Neural progenitor cell (in vitro differentiated cells): ENCODE results near the gene CXCL17. TPM values are rescaled to one million over a fixed set of nuclear protein-coding genes. Genes with fewer than 3 reads are reported as not detected.
A peak's percentile ranks its signal among the peaks of the same experiment; 100 is the strongest.

Experiments
- DNase-seq: peaks from one replicate; pipeline ENCODE4 v3.0.0-alpha.2; 2016; ENCODE audit warnings: low spot score
- H2AFZ ChIP-seq: fragments of 200-600 bp; sonication (generic); replicated peaks from 2 replicates; pipeline ENCODE4 v1.6.1; 2016; ENCODE audit warnings: antibody characterized with exemption
- H3F3A ChIP-seq: fragments of 200-600 bp; sonication (generic); 2 replicates; pipeline ENCODE4 v1.6.1; 2016; ENCODE audit warnings: antibody characterized with exemption, low read depth
- H3K27ac ChIP-seq: fragments of 200-600 bp; sonication (generic); 2 replicates; pipeline ENCODE4 v1.5.1; 2016; ENCODE audit warnings: mild to moderate bottlenecking
- H3K27me3 ChIP-seq: fragments of 200-600 bp; sonication (generic); 2 replicates; pipeline ENCODE4 v1.6.1; 2016; ENCODE audit warnings: mild to moderate bottlenecking, moderate library complexity
- H3K36me3 ChIP-seq: fragments of 200-600 bp; sonication (generic); 2 replicates; pipeline ENCODE4 v1.5.1; 2016
- H3K4me1 ChIP-seq: fragments of 200-600 bp; sonication (generic); 2 replicates; pipeline ENCODE4 v1.6.1; 2016; ENCODE audit warnings: mixed run types
- H3K4me2 ChIP-seq: fragments of 200-600 bp; sonication (generic); 2 replicates; pipeline ENCODE4 v1.6.1; 2016
- H3K4me3 ChIP-seq: fragments of 200-600 bp; sonication (generic); 2 replicates; pipeline ENCODE4 v1.5.1; 2016
- H3K79me2 ChIP-seq: fragments of 200-600 bp; sonication (generic); 2 replicates; pipeline ENCODE4 v1.6.1; 2016; ENCODE audit warnings: low read depth
- H3K9ac ChIP-seq: fragments of 200-600 bp; sonication (generic); 2 replicates; pipeline ENCODE4 v1.6.1; 2016
- H3K9me3 ChIP-seq: fragments of 200-600 bp; sonication (generic); 2 replicates; pipeline ENCODE4 v1.5.1; 2016; ENCODE audit warnings: low read depth
- H4K20me1 ChIP-seq: fragments of 200-600 bp; sonication (generic); 2 replicates; pipeline ENCODE4 v1.6.1; 2016; ENCODE audit warnings: low read depth
- H3K27ac Mint-ChIP-seq: 3 replicates; pipeline ENCODE4 v1.8.0; 2021; ENCODE audit warnings: mixed read lengths
- H3K27me3 Mint-ChIP-seq: 2 replicates; pipeline ENCODE4 v1.8.0; 2022; ENCODE audit warnings: low read depth, mild to moderate bottlenecking, inconsistent platforms, moderate library complexity, mixed read lengths; ENCODE audit not compliant: insufficient read depth
- H3K36me3 Mint-ChIP-seq: 3 replicates; pipeline ENCODE4 v1.8.0; 2021; ENCODE audit warnings: mixed read lengths
- H3K4me1 Mint-ChIP-seq: 3 replicates; pipeline ENCODE4 v1.8.0; 2021; ENCODE audit warnings: mixed read lengths
- H3K4me3 Mint-ChIP-seq: 3 replicates; pipeline ENCODE4 v1.8.0; 2021; ENCODE audit warnings: mild to moderate bottlenecking, moderate library complexity, mixed read lengths
- H3K9me3 Mint-ChIP-seq: 3 replicates; pipeline ENCODE4 v1.8.0; 2020; ENCODE audit warnings: mixed read lengths
- EZH2 ChIP-seq: fragments of 200-600 bp; sonication (generic); IDR thresholded peaks from 2 replicates; pipeline ENCODE4 v1.6.1; 2017; ENCODE audit warnings: antibody characterized with exemption, mild to moderate bottlenecking, moderate library complexity
- EZH2phosphoT487 ChIP-seq: fragments of 200-600 bp; sonication (generic); IDR thresholded peaks from 2 replicates; pipeline ENCODE4 v1.6.1; 2017; ENCODE audit warnings: antibody characterized with exemption
- total RNA-seq: library from RNA; depleted of rRNA; stranded (reverse); fragments of >200 nt; gene quantifications from 2 replicates; pipeline ENCODE4 v1.2.3, GENCODE V29; 2015; ENCODE audit warnings: low replicate concordance
- TF ChIP-seq, protein P1 (sequence below): fragments of 200-600 bp; sonication (generic); IDR thresholded peaks from 2 replicates; pipeline ENCODE4 v1.5.1; 2017; ENCODE audit warnings: antibody characterized with exemption, mild to moderate bottlenecking

Gene CXCL17
- total RNA-seq, 1 donor from 2014 or later: not detected

GRCh38 chr19:42406111-42406510, 36.6 kb downstream of the CXCL17 start:
- Histone ChIP-seq H2AFZ (no peak overlapping the region), H3K36me3 (no peaks in the 10 kb centered on the region), H3K4me2 (no peak overlapping the region), H3K9ac (no peak overlapping the region), H3K27ac (no peak overlapping the region), H3K27me3 (peaks cover 5% of the 10 kb centered on the region), H3K4me3 (no peak overlapping the region), H3F3A (peaks cover 10% of the 10 kb centered on the region), H3K4me1 (peaks cover 7% of the 10 kb centered on the region), H3K79me2 (no peaks in the 10 kb centered on the region), H3K9me3 (no peaks in the 10 kb centered on the region), H4K20me1 (peaks cover 78% of the 10 kb centered on the region)
- Mint-ChIP-seq H3K27ac (no peak overlapping the region), H3K9me3 (no peaks in the 10 kb centered on the region), H3K36me3 (peaks cover 11% of the 10 kb centered on the region), H3K27me3 (peaks cover 8% of the 10 kb centered on the region), H3K4me1 (peaks cover 15% of the 10 kb centered on the region), H3K4me3 (no peak overlapping the region)
- DNase-seq: no peak
- TF ChIP-seq EZH2 (no peak), EZH2phosphoT487 (no peak)
- TF ChIP-seq, protein P1, sequence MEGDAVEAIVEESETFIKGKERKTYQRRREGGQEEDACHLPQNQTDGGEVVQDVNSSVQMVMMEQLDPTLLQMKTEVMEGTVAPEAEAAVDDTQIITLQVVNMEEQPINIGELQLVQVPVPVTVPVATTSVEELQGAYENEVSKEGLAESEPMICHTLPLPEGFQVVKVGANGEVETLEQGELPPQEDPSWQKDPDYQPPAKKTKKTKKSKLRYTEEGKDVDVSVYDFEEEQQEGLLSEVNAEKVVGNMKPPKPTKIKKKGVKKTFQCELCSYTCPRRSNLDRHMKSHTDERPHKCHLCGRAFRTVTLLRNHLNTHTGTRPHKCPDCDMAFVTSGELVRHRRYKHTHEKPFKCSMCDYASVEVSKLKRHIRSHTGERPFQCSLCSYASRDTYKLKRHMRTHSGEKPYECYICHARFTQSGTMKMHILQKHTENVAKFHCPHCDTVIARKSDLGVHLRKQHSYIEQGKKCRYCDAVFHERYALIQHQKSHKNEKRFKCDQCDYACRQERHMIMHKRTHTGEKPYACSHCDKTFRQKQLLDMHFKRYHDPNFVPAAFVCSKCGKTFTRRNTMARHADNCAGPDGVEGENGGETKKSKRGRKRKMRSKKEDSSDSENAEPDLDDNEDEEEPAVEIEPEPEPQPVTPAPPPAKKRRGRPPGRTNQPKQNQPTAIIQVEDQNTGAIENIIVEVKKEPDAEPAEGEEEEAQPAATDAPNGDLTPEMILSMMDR: no peak

- Histone ChIP-seq H3K4me3 (no peak overlapping the region), H3K27me3 (peaks cover 5% of the 10 kb centered on the region), H3K36me3 (no peaks in the 10 kb centered on the region), H3K4me1 (peaks cover 7% of the 10 kb centered on the region), H2AFZ (no peak overlapping the region), H3K4me2 (no peak overlapping the region), H3K79me2 (no peaks in the 10 kb centered on the region), H3K9ac (no peak overlapping the region), H3K27ac (no peak overlapping the region), H4K20me1 (peaks cover 56% of the 10 kb centered on the region), H3K9me3 (no peaks in the 10 kb centered on the region), H3F3A (peaks cover 19% of the 10 kb centered on the region)
- Mint-ChIP-seq H3K36me3 (peaks cover 12% of the 10 kb centered on the region), H3K4me3 (no peak overlapping the region), H3K27me3 (peaks cover 9% of the 10 kb centered on the region), H3K9me3 (no peaks in the 10 kb centered on the region), H3K27ac (no peak overlapping the region), H3K4me1 (peaks cover 23% of the 10 kb centered on the region)
- DNase-seq: no peak
- no peak for TF ChIP-seq EZH2
- TF ChIP-seq EZH2phosphoT487: no peak
- TF ChIP-seq, protein P1: no peak
These were observed 39.2 kb downstream of the CXCL17 start for GRCh38 chr19:42403586-42403985.

DNA sequence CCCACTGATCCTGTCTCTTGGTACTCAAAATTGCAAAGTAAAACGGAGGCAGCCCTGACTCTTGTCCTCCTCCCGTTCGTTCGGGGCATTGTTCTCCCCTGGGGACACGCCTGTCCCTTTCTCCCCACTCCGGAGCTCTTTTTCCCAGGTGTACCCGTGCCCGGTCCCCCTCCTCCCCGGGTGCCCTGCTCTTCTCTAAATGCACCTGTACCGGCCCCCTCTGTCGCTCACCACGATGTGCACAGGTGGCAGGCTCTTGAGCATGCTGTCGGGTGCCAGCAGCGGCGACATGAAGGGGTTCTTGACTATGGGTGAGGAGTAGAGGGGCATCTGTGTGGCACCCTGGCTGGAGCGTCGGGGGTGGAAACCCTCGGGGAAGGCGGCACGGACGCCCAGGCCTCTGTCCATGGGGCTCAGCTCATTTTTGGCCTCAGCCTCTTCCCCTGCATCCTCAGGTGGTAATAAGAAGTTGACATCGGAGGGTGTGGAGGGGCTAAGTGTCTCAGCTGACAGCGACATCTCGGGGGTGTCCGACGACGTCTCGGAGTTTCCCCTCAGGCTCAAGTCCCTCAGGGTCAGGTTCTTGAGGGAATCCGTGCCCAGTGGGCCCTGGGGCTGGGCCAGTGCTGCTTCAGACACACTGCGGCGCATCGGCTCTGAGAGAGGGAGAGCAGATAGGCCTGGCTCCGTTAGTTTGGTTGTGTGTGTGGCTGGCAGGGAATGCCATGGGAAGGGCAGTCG, 40.2 kb downstream of the CXCL17 start:
- Histone ChIP-seq H3K27ac (no peak overlapping the region), H3F3A (peaks cover 21% of the 10 kb centered on the region), H3K9ac (peak overlapping the region; percentile 16), H3K27me3 (peaks cover 5% of the 10 kb centered on the region), H3K36me3 (no peaks in the 10 kb centered on the region), H3K4me1 (peaks cover 12% of the 10 kb centered on the region), H3K79me2 (peaks cover 10% of the 10 kb centered on the region), H2AFZ (no peak overlapping the region), H3K4me2 (peak overlapping the region; percentile 92), H3K9me3 (no peaks in the 10 kb centered on the region), H4K20me1 (peaks cover 52% of the 10 kb centered on the region), H3K4me3 (peak overlapping the region; percentile 70)
- no peak overlapping the region for H3K27ac Mint-ChIP-seq
- no peaks in the 10 kb centered on the region for H3K9me3 Mint-ChIP-seq
- peaks cover 7% of the 10 kb centered on the region for H3K36me3 Mint-ChIP-seq
- H3K4me1 Mint-ChIP-seq: peaks cover 24% of the 10 kb centered on the region
- no peak for TF ChIP-seq EZH2phosphoT487
- no peak for TF ChIP-seq EZH2
- TF ChIP-seq, protein P1: no peak
- DNase-seq: peak; percentile 32
- peaks cover 13% of the 10 kb centered on the region for H3K27me3 Mint-ChIP-seq
- peak overlapping the region; percentile 93 for H3K4me3 Mint-ChIP-seq
